PC-3 (cell line): ENCODE results near the gene ANAPC10. TPM values are rescaled to one million over a fixed set of nuclear protein-coding genes. Genes with fewer than 3 reads are reported as not detected.
A peak's percentile ranks its signal among the peaks of the same experiment; 100 is the strongest.

Source experiments
- ATAC-seq: fragments of 200-7000 bp; cut with Tn5 transposase; 2 replicates; pipeline ENCODE4 v1.9.1; 2020; ENCODE audit warnings: mild to moderate bottlenecking, moderate library complexity
- BruUV-seq: library from RNA; stranded (reverse); fragments of 400-500 nt; replicated peaks from 2 replicates; lab custom pipeline; 2021; lab: Mats Ljungman, UMichigan
- CTCF ChIA-PET: fragments of 300-600 bp; sonication (Branson Sonifier 250); formaldehyde crosslinking; loops from one replicate; lab custom pipeline; 2022; ENCODE audit warnings: antibody characterized with exemption; lab: Charles Lee
- POLR2A ChIA-PET: fragments of 300-600 bp; sonication (Branson Sonifier 250); formaldehyde crosslinking; loops from one replicate; lab custom pipeline; 2022; ENCODE audit warnings: antibody characterized with exemption; ENCODE audit not compliant: unreplicated experiment; lab: Charles Lee
- DNase-seq: peaks from one replicate; pipeline ENCODE4 v3.0.0-alpha.2; 2015
- H2AFZ ChIP-seq: fragments of 300-600 bp; sonication (generic); 2 replicates; pipeline ENCODE4 v1.6.0; 2016; ENCODE audit warnings: antibody characterized with exemption, low read length
- H3F3A ChIP-seq: fragments of 300-600 bp; sonication (generic); one replicate; pipeline ENCODE4 v1.6.0; 2017; ENCODE audit warnings: antibody characterized with exemption, low read length, control low read depth, mild to moderate bottlenecking; ENCODE audit not compliant: unreplicated experiment
- H3K27ac ChIP-seq: fragments of 300-600 bp; sonication (generic); 2 replicates; pipeline ENCODE4 v1.5.1; 2016; ENCODE audit warnings: mild to moderate bottlenecking, low read length
- H3K27me3 ChIP-seq: fragments of 300-600 bp; sonication (generic); 2 replicates; pipeline ENCODE4 v1.6.1; 2016; ENCODE audit warnings: low read length, mixed read lengths
- H3K36me3 ChIP-seq: fragments of 300-600 bp; sonication (generic); 2 replicates; pipeline ENCODE4 v1.6.1; 2016; ENCODE audit warnings: low read depth, mixed run types, low read length, mixed read lengths
- H3K4me1 ChIP-seq: fragments of 300-600 bp; sonication (generic); 2 replicates; pipeline ENCODE4 v1.5.1; 2016; ENCODE audit warnings: low read length; ENCODE audit not compliant: insufficient read depth
- H3K4me2 ChIP-seq: fragments of 300-600 bp; sonication (generic); 2 replicates; pipeline ENCODE4 v1.6.0; 2016; ENCODE audit warnings: low read length
- H3K4me3 ChIP-seq: fragments of 300-600 bp; sonication (generic); 2 replicates; pipeline ENCODE4 v1.5.1; 2016; ENCODE audit warnings: mild to moderate bottlenecking, low read length, mixed read lengths
- H3K79me2 ChIP-seq: fragments of 300-600 bp; sonication (generic); 2 replicates; pipeline ENCODE4 v1.6.1; 2017; ENCODE audit warnings: low read length, mixed read lengths
- H3K9ac ChIP-seq: fragments of 300-600 bp; sonication (generic); 2 replicates; pipeline ENCODE4 v1.6.0; 2016; ENCODE audit warnings: mild to moderate bottlenecking, low read length
- H3K9me2 ChIP-seq: fragments of 300-600 bp; sonication (generic); replicated peaks from 2 replicates; pipeline ENCODE4 v1.6.1; 2016; ENCODE audit warnings: mixed run types, low read length, mixed read lengths
- H3K9me3 ChIP-seq: fragments of 300-600 bp; sonication (generic); 2 replicates; pipeline ENCODE4 v1.6.1; 2016; ENCODE audit warnings: low read length, mixed read lengths
- H4K20me1 ChIP-seq: fragments of 300-600 bp; sonication (generic); 2 replicates; pipeline ENCODE4 v1.6.1; 2016; ENCODE audit warnings: low read length, mixed read lengths
- EZH2 ChIP-seq: fragments of 300-600 bp; sonication (generic); IDR thresholded peaks from one replicate; pipeline ENCODE4 v1.6.1; 2017; ENCODE audit warnings: antibody characterized with exemption, mild to moderate bottlenecking, low read length; ENCODE audit not compliant: unreplicated experiment
- EZH2phosphoT487 ChIP-seq: fragments of 300-600 bp; sonication (generic); IDR thresholded peaks from 2 replicates; pipeline ENCODE4 v1.6.1; 2018; ENCODE audit warnings: mild to moderate bottlenecking, antibody characterized with exemption, low read length, borderline replicate concordance
- intact Hi-C: fragments of 100-400 bp; cut with micrococcal nuclease; formaldehyde crosslinking; loops from 2 replicates; pipeline ENCODE4 v1.9.0; 2023
- total RNA-seq: library from RNA; depleted of rRNA; stranded (reverse); fragments of >200 nt; gene quantifications from 2 replicates; pipeline ENCODE4 v1.2.3, GENCODE V29; 2014
- TF ChIP-seq, protein P1 (sequence below): fragments of 300-600 bp; sonication (generic); conservative IDR thresholded peaks from 2 replicates; pipeline ENCODE4 v1.5.1; 2017; ENCODE audit warnings: antibody characterized with exemption, low read depth, mild to moderate bottlenecking, low read length

The ANAPC10 gene
- total RNA-seq, 1 experiment from 2014 or later, result 33.1 TPM

DNA sequence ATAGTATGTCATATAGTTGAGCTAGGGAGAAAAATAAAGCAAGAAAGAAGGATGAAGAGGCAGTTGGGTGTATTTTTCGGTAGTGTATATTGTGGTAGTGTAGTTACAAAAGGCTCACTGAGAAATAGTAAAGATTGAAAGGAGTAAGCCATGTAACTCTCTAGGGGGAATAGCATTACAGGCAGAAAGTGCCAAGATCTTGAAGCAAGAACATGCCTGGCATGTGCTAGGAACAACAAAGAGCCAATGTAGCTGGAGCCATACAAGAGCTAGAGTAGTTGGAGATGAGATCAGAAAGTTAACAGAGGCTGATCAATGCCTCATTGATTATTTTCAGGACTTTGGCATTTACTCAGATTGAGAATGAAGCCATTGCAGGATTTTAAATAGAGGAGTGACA lies 3.1 kb upstream of the ANAPC10 start:
- Histone ChIP-seq H3F3A (no peaks in the 10 kb centered on the region), H3K4me3 (no peak overlapping the region), H3K4me2 (peak overlapping the region; percentile 31), H3K27ac (no peak overlapping the region), H3K79me2 (peaks cover 92% of the 10 kb centered on the region), H3K9me3 (no peaks in the 10 kb centered on the region), H3K9me2 (no peaks in the 10 kb centered on the region), H2AFZ (no peak overlapping the region), H3K4me1 (peaks cover 28% of the 10 kb centered on the region), H3K27me3 (no peaks in the 10 kb centered on the region), H3K9ac (no peak overlapping the region), H4K20me1 (peaks cover 44% of the 10 kb centered on the region), H3K36me3 (peaks cover 19% of the 10 kb centered on the region)
- no TSS peak for BruUV-seq
- ATAC-seq, result no peak
- ChIA-PET CTCF (no interaction called here), POLR2A (no interaction called here)
- TF ChIP-seq, protein P1, sequence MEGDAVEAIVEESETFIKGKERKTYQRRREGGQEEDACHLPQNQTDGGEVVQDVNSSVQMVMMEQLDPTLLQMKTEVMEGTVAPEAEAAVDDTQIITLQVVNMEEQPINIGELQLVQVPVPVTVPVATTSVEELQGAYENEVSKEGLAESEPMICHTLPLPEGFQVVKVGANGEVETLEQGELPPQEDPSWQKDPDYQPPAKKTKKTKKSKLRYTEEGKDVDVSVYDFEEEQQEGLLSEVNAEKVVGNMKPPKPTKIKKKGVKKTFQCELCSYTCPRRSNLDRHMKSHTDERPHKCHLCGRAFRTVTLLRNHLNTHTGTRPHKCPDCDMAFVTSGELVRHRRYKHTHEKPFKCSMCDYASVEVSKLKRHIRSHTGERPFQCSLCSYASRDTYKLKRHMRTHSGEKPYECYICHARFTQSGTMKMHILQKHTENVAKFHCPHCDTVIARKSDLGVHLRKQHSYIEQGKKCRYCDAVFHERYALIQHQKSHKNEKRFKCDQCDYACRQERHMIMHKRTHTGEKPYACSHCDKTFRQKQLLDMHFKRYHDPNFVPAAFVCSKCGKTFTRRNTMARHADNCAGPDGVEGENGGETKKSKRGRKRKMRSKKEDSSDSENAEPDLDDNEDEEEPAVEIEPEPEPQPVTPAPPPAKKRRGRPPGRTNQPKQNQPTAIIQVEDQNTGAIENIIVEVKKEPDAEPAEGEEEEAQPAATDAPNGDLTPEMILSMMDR, result no peak
- no peak for TF ChIP-seq EZH2phosphoT487
- TF ChIP-seq EZH2, result no peak
- intact Hi-C loops, result no loop called here
- no peak for DNase-seq

DNA sequence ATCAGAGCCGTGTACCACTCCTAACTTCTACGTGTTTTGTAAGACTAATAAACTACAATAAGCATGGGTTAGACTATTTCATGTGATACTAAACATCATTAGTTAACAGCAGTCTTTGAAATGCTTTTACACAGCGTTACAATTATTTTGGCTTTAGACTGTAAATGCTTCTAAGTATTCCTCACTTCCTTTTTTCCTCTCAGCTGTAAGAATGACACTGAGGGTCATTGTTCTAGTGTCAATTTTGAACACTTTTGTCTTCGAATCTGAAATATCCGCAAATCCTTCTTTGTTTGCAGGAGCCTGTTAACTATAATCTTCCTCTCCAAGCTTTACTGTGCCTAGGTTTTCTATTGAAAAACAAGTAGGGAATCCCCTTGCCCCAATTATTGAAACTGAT lies 1.7 kb upstream of the ANAPC10 start:
- ChIA-PET POLR2A (no interaction called here), CTCF (no interaction called here)
- Histone ChIP-seq H3K4me3 (peak overlapping the region; percentile 82), H3K9ac (peak overlapping the region; percentile 98), H3K27me3 (no peaks in the 10 kb centered on the region), H4K20me1 (peaks cover 44% of the 10 kb centered on the region), H3K9me3 (no peaks in the 10 kb centered on the region), H3K79me2 (peaks cover 93% of the 10 kb centered on the region), H3K9me2 (no peaks in the 10 kb centered on the region), H3K27ac (no peak overlapping the region), H3K4me2 (peak overlapping the region; percentile 89), H3K4me1 (peaks cover 28% of the 10 kb centered on the region), H3K36me3 (peaks cover 17% of the 10 kb centered on the region), H2AFZ (no peak overlapping the region), H3F3A (no peaks in the 10 kb centered on the region)
- no TSS peak for BruUV-seq
- TF ChIP-seq EZH2phosphoT487, result no peak
- TF ChIP-seq, protein P1, result no peak
- DNase-seq (peak; percentile 35), ATAC-seq (no peak; the same call in 1 of the 2 replicates)
- intact Hi-C loops, result loop anchor here (2.0 kb wide), 1 partner anchor 81 kb away; the partner anchor contains the start of gene OTUD4

DNA sequence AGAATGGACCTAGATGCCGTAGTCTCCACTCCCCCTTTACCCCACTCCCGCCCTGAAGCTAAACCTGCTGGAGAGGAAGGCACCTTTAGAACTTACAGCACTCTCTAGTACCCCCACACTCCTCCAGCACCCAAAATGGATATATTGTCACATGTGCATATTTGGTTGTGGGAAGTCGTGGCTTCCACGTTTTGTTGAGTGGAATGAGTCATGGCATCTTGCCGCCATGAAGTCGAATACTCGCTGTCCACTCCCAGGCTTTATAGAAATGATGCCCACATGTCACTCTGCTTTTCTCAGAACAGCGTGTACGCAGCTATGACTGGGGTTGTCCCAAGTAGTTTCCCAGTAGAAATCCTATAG lies 660 bp upstream of the ANAPC10 start:
- no peaks in the 10 kb centered on the region for H3K9me2 ChIP-seq
- no peaks in the 10 kb centered on the region; the same call in 1 of the 2 replicates for H3K9me3 ChIP-seq
- peaks cover 42% of the 10 kb centered on the region for H4K20me1 ChIP-seq
- CTCF ChIA-PET, result no interaction called here
- peak overlapping the region; percentile 82 for H3K4me3 ChIP-seq
- peak overlapping the region; percentile 98 for H3K9ac ChIP-seq
- no peak for TF ChIP-seq EZH2
- TF ChIP-seq EZH2phosphoT487, result no peak
- TF ChIP-seq, protein P1, result no peak
- H3K36me3 ChIP-seq, result peaks cover 23% of the 10 kb centered on the region
- H3F3A ChIP-seq, result no peaks in the 10 kb centered on the region
- peaks cover 94% of the 10 kb centered on the region for H3K79me2 ChIP-seq
- DNase-seq, result peak; percentile 62
- H3K27ac ChIP-seq, result peak overlapping the region; percentile 86
- H3K27me3 ChIP-seq, result no peaks in the 10 kb centered on the region
- H2AFZ ChIP-seq, result peak overlapping the region; percentile 87
- H3K4me2 ChIP-seq, result peak overlapping the region; percentile 89
- intact Hi-C loops, result loop anchor here (2.0 kb wide), 1 partner anchor 82 kb away; the partner anchor contains the start of gene OTUD4
- POLR2A ChIA-PET, result interaction anchor here (0.6 to 0.8 kb wide), 2 partner anchors 82 to 297 kb away, joined by 3 to 5 read pairs; no protein-coding TSS in a partner anchor
- ATAC-seq, result peak; percentile 36
- peaks cover 28% of the 10 kb centered on the region for H3K4me1 ChIP-seq
- BruUV-seq, result TSS peak; percentile 54
